Measurements from ENCODE around the gene MMP20.

DNA sequence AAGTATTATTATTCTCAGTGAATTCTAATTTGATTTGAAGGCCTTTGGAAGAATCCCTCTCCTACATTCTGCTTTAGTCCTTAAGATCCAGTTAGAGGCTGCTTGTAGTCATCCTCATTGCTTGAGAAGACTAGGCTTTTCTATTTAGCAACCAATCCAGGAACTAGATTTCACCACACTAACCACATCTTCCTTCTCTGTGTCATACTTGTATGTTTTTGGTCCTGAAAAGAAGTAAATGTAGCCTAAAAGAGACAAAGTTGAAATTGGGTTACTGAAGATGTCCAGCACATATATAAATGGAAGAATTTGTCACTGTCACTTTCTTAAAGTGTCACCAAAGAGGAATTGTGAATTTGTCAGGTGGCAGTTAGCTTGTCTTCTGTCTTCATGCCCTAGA, 48.0 kb downstream of the MMP20 start:
- TF ChIP-seq EP300 (IDR thresholded peaks at IDR 0.05; ENCODE audit: borderline replicate concordance): no peak
- TF ChIP-seq YY1 (IDR thresholded peaks at IDR 0.05; ENCODE audit: low read depth): no peak
- TF ChIP-seq EGR1 (IDR thresholded peaks at IDR 0.05): no peak
- TF ChIP-seq TAF1 (IDR thresholded peaks at IDR 0.05; ENCODE audit: low read depth): no peak
- no peak for TF ChIP-seq RAD21 (IDR thresholded peaks at IDR 0.05; ENCODE audit: low read depth)
